ENCODE data around the gene INHBC. TPM values are rescaled to one million over a fixed set of nuclear protein-coding genes. Genes with fewer than 3 reads are reported as not detected.
"Not testable (repeated sequence)": the region's sequence is repeated elsewhere in the genome, so short reads cannot be mapped to it uniquely, and the experiment has no call there.

INHBC gene
- total and polyA plus RNA-seq, 10 donors: 0.19 TPM; not detected in 9

- H3K4me3 ChIP-seq: no peak overlapping the region
- TF ChIP-seq POLR2A (IDR thresholded peaks at IDR 0.05) (no peak), POLR2AphosphoS5 (IDR thresholded peaks at IDR 0.05) (no peak), CTCF (IDR thresholded peaks at IDR 0.05 in 8 of 11, conservative IDR thresholded peaks at IDR 0.05 in 3 of 11) (no peak)
- intact Hi-C loops (cut with DNase I; ENCODE audit: low total_unique reads): no loop called here
- WGBS, 5 donors: 48 to 70% (median 53%) methylated on average over 3 of the region's 3 CpGs
- DNase-seq: no peak
- no peaks in the 10 kb centered on the region for H3K4me1 ChIP-seq
- H3K27me3 ChIP-seq (replicated peaks in 1 of 7): no peaks in the 10 kb centered on the region
- H3K27ac ChIP-seq: no peak overlapping the region
- H3K36me3 ChIP-seq: peaks cover 0 to 92% (median 23%) of the 10 kb centered on the region in 6 donors
- H3K9me3 ChIP-seq: no peaks in the 10 kb centered on the region
Measured at GRCh38 chr12:57389033-57389432, 45.6 kb upstream of the INHBC start.

GRCh38 chr12:57390174-57390573, 44.4 kb upstream of the INHBC start:
- no peaks in the 10 kb centered on the region for H3K4me1 ChIP-seq
- H3K9me3 ChIP-seq: no peaks in the 10 kb centered on the region
- H3K36me3 ChIP-seq: peaks cover 0 to 97% (median 32%) of the 10 kb centered on the region in 6 donors
- intact Hi-C loops (cut with DNase I; ENCODE audit: low total_unique reads): no loop called here
- H3K4me3 ChIP-seq: no peak overlapping the region
- H3K27me3 ChIP-seq (replicated peaks in 1 of 7): no peaks in the 10 kb centered on the region
- TF ChIP-seq POLR2AphosphoS5 (IDR thresholded peaks at IDR 0.05) (no peak), POLR2A (IDR thresholded peaks at IDR 0.05) (no peak), CTCF (IDR thresholded peaks at IDR 0.05 in 8 of 11, conservative IDR thresholded peaks at IDR 0.05 in 3 of 11) (no peak)
- WGBS, 5 donors: 96 to 99% (median 98%) methylated on average over 2 of the region's 2 CpGs
- no peak overlapping the region for H3K27ac ChIP-seq
- DNase-seq: no peak

GRCh38 chr12:57395121-57395520, 39.5 kb upstream of the INHBC start:
- intact Hi-C loops (cut with DNase I; ENCODE audit: low total_unique reads): no loop called here

GRCh38 chr12:57397441-57397840, 37.1 kb upstream of the INHBC start:
- peaks cover 0 to 77% (median 26%) of the 10 kb centered on the region in 6 donors for H3K36me3 ChIP-seq
- no peaks in the 10 kb centered on the region for H3K27me3 ChIP-seq (replicated peaks in 1 of 7)
- H3K4me1 ChIP-seq: peaks cover 0 to 4% (median 0%) of the 10 kb centered on the region in 6 donors
- no peak for TF ChIP-seq POLR2A (IDR thresholded peaks at IDR 0.05)
- no peak for TF ChIP-seq CTCF (IDR thresholded peaks at IDR 0.05 in 8 of 11, conservative IDR thresholded peaks at IDR 0.05 in 3 of 11)
- no peak for TF ChIP-seq POLR2AphosphoS5 (IDR thresholded peaks at IDR 0.05)
- H3K4me3 ChIP-seq: no peak overlapping the region
- H3K9me3 ChIP-seq: no peaks in the 10 kb centered on the region
- no peak for DNase-seq
- no peak overlapping the region for H3K27ac ChIP-seq
- intact Hi-C loops (cut with DNase I; ENCODE audit: low total_unique reads): no loop called here
- 81 to 92% (median 87%) methylated on average over 2 of the region's 2 CpGs for WGBS, 5 donors

More at GRCh38 chr12:57395121-57395520, 39.5 kb upstream of the INHBC start:
- Histone ChIP-seq H3K27ac (no peak overlapping the region), H3K36me3 (peaks cover 0 to 86% (median 32%) of the 10 kb centered on the region in 6 donors), H3K9me3 (no peaks in the 10 kb centered on the region), H3K4me1 (peaks cover 0 to 4% (median 0%) of the 10 kb centered on the region in 6 donors), H3K27me3 (replicated peaks in 1 of 7) (no peaks in the 10 kb centered on the region), H3K4me3 (no peak overlapping the region)
- no peak for TF ChIP-seq POLR2AphosphoS5 (IDR thresholded peaks at IDR 0.05)
- TF ChIP-seq CTCF (IDR thresholded peaks at IDR 0.05 in 8 of 11, conservative IDR thresholded peaks at IDR 0.05 in 3 of 11): no peak
- no peak for TF ChIP-seq POLR2A (IDR thresholded peaks at IDR 0.05)
- DNase-seq: no peak
- WGBS, 5 donors: 92 to 97% (median 95%) methylated on average over 18 of the region's 18 CpGs

- intact Hi-C loops (cut with DNase I; ENCODE audit: low total_unique reads); H3K9me3 ChIP-seq; H3K27ac ChIP-seq; H3K27me3 ChIP-seq (replicated peaks in 1 of 7); DNase-seq; H3K4me3 ChIP-seq; H3K4me1 ChIP-seq: not testable (repeated sequence)
- peaks cover 0 to 55% (median 11%) of the 10 kb centered on the region in 6 donors for H3K36me3 ChIP-seq
- WGBS, 5 donors: 97 to 99% (median 98%) methylated on average over 6 to 7 of the region's 7 CpGs
Measured at GRCh38 chr12:57399718-57400463, 34.7 kb upstream of the INHBC start.

Data from spleen (tissue), 11 donors.